Breast epithelium (tissue), 3 donors: Measurements from ENCODE around the gene SMDT1.

Source experiments
- CTCF ChIP-seq, 3 donors: fragments of 450-650 bp; IDR thresholded peaks; one replicate each; pipeline ENCODE4 v1.5.1; 2016 to 2017; ENCODE audit warnings: antibody characterized with exemption in 3 of 3, mild to moderate bottlenecking in 3 of 3, moderate library complexity in 3 of 3
- POLR2A ChIP-seq: fragments of 450-650 bp; IDR thresholded peaks from one replicate; pipeline ENCODE4 v1.6.1; 2016; ENCODE audit warnings: antibody characterized with exemption, mild to moderate bottlenecking, moderate library complexity
- POLR2AphosphoS5 ChIP-seq, 3 donors: sonication (generic); formaldehyde crosslinking; IDR thresholded peaks; one replicate each; pipeline ENCODE4 v1.6.1; 2017; ENCODE audit warnings: antibody characterized with exemption in 3 of 3

GRCh38 chr22:42070517-42071422, 8.7 kb upstream of the SMDT1 start, which contains the start of gene NAGA:
- TF ChIP-seq POLR2AphosphoS5 (IDR thresholded peaks at IDR 0.05) (peak; percentile 80 to 88 (median 81)), CTCF (IDR thresholded peaks at IDR 0.05) (no peak), POLR2A (no peak)
